Activated CD4-positive, CD25-positive, alpha-beta regulatory T cell (primary cell): ENCODE results near the gene OSBPL1A.

Experiments
- DNase-seq, 4 experiments: peaks; one replicate each; lab custom pipeline; 2025; lab: John Stamatoyannopoulos, UW

Gene OSBPL1A

DNA sequence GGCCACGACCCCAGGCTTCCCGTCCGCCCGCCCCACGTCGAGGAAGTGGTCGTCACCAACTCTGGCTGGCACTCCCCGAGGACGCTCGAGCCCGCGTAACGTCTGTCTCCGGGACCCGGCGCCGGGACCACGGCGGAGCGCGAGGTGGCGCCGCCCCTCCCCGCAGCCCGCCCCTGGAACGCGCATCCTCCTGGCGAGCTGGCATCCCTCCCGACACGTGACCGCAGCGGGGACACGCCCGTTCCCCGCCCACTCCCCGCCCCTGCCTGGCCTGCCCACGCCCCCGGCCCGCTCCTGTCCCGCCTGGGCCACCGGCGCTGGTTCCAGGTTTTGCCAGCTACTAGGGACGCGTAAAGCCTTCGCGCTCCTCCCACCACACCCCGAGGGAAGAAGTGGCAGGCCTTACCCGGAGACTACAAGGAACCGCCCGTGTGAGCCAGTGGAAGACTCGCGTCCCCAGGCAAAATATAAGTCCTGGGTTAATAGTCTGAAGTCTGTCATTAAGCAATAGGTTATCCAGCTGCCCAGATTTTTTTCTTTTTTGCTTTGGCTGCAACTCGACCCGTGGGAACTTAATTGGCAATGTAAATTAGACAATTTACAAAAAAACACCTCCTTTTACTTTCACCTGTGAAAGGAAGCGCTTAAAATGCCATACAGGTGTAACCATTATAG is at the start of gene OSBPL1A:
Gene OSBPL1A, minus strand, starts transcription at position 131 of the 675 bp plus-strand sequence. CDS start 20,291 bp downstream, outside the sequence.
- peak; percentile 17 to 39 (median 31) for DNase-seq

DNA sequence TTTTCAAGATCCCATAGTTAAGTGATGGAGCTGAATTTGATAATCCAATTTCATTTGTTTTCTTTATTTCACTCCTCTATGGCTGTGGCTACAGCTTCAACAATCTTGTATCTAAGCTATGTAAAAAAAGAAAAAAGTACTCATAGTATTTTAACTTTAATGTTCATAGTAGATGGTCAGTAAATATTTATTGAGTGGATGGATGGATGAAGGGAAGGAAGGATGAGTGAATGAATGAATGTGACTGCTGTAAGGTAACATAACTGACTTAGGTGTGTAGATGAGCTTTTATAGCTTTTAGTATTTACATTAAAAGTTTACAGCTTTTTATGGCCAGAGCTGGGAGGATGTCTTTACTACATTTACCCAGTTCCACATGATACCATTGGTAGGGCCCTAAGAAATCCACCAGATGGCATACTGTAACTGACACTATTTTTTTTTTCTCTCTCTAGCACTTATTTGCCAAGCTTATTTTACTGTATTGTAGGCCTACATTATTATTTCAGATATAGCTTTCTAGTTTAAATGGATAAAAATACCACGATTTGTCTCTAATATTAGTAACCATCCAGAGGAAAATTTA is 49.4 kb upstream of the OSBPL1A start:
- DNase-seq: no peak

DNA sequence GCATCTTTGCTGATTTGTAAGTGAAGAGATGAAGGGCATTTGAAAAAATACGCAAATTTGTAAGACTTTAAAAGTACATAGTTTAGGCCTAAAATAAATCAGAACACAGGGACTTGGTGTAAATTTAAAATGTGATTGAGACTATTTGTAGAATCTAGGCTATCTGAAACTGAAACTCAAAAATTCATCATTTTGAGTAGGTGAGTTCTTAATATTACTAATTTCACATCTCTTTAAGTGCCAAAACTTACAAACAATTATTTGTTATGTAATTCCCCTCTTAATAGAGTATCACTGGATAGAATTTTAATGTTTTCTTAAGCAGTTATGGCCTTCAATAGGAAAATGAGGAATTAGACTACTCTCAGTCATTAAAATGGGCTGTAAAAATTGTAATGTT is 48.8 kb upstream of the OSBPL1A start:
- no peak for DNase-seq

DNA sequence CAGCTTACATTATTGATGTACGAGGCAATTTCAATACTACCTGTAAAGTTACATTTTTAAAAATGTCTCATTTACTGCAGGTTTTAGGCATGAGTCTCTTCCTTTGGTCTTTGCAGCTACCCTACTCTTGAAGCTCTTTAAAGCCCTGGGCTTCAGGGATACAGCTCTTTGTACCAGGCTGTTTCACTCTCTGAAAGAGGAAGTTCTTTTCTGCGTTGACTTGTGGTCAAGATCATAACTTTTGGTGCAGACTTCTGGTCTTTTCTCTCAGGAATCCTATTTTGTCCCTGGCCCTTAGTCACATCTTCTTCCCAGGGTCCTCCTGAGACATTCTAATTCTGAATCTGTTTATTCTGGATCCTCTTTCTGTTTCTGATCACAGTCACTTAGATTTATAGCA is 46.2 kb upstream of the OSBPL1A start:
- DNase-seq: no peak

DNA sequence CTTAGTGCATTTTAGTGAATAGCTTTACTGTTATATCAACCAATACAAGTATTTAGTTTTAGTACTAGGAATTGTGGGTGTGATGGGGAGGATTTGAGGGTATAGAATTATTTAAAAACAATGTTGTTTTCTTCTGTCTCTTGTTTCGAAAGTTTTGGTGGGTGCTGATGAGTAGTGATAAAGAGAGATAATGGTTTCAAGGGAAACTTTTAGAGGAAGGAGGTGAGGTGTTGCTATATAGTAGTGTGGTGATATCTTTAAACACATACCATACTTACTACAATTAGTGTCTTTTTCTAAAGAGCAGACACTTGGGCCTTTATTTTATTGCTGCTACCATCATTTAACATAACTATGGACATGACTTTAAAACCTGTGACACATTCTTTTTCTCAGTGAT is 39.3 kb upstream of the OSBPL1A start:
- no peak for DNase-seq

DNA sequence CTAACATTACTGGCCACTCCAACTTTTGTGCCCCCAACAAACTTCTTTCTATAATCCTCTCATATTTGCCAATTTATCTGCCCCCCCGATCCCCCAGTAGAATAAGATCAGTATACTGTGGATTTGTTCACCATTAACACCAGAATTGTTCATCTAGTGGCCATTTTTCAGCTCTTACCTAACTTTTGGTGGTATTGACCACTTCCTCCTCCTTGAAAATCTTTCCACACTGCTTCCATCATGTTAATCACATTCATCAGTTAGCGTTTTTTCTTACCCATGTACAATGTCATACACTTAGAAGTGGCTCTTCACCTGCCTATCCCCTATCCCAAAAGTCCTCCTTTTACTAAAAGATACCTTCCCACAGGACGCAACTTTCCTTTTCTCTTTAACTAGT is 35.0 kb upstream of the OSBPL1A start:
- DNase-seq: no peak

DNA sequence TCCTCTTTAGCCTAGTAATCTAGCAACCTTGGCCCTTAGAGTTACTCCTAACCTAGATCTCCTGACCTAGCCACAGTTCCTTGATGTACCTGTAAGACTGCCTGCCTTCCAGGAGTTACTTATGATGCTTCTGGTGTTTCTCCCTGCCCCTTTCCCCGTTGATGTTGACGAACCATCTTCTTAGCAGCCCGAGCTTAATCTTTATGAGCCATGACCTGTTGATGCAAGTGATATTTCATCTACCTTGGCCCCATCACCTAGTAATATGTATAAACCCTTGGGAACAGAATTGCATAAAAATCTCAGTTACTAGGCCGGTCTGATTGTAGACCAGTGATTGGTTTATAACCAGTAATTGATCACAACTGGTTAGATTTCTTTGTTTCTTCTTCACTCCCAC is 31.6 kb upstream of the OSBPL1A start:
- DNase-seq: no peak

DNA sequence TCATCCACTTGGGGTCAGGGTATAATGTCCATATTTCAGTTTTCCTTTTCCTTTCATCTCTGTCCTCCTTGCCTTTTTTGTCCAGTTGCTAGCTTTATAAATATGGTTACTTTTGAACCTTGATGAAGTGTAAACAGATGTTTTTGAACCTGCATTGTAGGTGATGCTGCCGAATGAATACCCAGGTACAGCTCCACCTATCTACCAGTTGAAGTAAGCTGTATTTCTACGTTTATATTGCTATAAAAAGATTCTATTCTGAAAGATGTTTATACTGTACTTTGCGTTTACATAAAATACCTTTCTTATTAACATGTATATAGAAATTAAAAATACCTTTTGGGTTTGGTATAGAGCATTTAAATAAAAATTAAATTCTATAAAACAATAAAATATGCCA is 31.1 kb upstream of the OSBPL1A start:
- no peak for DNase-seq

DNA sequence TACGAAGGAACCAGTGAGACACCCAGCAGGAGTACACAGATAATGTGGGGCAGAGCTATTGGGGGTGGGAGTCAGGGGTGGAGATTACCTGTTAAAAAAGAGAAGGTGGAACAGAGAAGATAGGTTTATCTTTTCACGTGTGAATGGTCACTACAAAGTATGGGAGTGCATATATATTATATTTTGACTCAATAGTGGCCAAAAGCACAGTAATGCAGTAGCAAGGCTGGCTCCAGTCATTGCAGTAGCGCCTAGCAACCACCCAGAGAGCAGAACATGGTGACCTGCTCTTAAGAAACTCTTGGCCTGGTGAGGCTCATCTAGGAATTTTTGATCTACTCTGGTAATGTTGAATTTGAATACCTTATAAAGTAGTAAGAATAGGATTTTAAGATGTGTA is 29.9 kb upstream of the OSBPL1A start:
- no peak for DNase-seq

DNA sequence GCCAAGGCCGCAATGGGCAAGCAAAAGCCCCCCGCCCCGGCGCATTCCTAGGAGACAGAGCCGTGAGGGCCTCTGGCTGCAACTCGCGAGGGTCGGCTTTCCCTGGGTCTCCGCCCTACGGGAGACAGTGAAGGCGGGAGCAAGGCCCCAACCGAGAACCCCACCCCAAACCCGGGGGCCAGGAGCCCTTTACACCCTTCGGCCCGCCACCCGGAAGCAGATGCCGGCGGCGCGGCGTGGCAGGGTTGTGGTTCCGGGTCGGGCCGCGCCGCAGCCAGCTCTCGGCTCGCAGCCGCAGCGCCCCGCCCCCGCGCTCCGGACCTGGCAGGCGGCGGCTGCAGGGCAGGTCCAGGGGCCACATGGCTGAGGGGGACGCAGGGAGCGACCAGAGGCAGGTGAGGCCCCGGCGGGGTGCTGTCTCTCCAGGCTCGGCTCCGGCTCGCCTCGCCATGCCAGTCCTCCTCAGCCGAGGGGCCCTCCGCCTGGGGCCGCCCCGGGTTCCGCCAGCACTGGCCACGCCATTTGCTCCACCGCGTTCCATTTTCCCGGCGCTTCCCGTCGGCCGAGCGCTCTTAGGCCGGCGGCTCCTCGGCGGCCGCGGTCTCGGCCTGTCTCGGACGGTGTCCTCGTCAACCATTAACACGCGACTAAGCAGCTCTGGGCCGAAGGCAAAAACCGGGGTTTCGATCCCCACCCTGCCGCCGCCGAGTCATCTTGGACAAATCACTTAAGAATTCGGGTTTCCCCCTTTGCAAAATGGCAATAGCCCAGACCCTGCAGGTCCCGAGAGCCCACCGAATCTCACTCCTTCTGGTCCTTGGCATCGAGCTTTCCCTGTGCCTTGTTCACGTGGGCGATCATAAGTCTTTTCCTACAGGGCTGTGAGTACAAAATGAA is 29.0 kb upstream of the OSBPL1A start, which contains the start of gene IMPACT:
Gene IMPACT, plus strand, starts transcription at position 273 of the 897 bp plus-strand sequence. Its CDS starts 87 bp downstream, at position 360.
- peak; percentile 48 to 68 (median 58) for DNase-seq

DNA sequence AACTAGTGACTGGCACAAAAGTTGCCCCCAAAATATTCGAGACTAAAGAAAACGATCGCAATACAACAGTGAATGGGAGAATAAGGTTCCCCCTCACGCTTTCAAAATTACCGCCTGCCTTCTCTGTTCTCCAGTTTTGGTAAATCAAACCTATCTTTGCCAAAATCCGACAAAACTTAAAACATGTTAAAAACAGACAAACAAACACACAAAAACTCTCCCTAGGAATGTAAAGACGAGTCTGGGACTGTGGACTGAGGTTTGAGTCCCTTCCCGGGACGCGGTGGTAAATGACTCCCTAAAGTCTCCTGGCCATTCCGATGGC is 28.4 kb upstream of the OSBPL1A start:
- no peak for DNase-seq

DNA sequence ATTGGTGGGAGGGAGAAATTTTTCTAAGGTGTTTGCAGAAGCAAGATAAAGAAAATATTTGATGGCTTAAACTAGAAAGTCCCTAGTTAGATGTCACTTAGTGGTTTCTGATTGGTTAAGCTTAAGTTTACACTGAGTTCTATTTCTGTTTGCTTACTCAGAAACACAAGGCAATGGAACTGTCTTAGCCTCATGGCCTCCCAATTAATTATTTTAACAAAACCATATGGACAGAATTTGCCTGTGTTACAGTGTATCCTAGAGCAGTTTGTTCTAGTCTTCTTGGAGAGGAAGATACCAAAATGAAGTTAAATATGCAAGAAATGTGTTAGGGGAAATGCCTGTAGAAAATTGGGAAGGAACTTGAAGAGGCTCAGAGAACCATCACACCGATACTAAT is 24.2 kb upstream of the OSBPL1A start:
- no peak for DNase-seq

DNA sequence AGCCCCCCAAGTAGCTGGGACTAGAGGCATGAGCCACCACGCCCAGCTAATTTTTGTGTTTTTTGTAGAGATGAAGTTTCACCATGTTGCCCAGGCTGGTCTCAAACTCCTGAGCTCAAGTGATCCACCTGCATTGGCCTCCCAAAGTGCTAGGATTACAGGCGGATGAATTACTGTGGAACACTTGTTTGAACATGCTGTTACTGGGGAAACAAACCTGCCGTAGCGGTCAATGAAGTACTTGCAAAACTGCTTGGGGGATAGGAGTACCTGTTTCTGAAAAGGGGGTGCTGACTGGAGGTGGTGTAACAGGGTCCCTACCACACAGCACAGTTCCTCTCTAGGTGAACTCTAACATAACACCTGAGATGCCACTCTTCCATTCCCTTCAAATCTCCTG is 22.9 kb upstream of the OSBPL1A start:
- no peak for DNase-seq

DNA sequence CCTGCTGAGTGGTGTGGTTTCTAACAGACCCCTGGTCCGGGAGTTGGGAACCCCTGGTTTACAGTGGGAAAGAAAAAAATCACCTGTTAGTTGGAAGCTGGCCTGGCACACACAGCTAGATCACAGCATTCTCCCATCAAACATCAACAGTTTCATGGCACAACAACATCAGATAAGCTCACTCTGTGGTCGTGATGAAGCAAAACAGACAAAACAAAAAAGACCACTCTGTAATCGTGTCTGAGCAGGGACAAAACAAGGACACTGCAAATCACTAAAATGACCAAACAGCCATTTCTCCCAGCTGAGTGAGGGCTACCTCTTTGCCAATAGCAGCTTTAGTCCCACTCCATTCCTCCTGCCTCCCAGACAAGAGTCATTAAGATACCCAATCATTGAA is 19.9 kb upstream of the OSBPL1A start:
- DNase-seq: no peak

DNA sequence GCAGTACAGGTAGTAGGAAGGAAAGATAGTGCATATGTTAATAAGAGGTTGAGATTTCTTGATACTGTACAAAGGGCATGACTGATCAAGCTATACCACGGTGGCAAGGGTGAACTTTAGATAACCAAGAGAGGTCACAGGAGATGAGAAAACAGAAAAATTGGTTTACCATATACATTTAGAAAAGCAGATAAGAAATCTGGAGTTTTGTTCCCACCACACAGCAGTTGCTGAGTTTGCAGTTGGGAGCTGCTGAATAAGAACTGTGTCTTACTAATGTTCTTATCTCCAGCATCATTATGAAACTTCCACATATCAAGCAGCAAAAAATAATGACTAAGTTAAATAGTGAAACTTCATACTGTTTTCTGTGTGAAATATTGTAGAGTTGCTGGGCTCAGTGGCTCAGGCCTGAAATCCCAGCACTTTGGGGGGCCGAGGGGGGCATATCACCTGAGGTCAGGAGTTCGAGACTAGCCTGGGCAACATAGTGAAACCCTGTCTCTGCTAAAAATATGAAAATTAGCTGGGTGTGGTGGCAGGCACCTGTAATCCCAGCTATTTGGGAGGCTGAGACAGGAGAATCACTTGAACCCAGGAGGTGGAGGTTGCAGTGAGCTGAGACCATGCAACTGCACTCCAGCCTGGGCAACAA is 16.9 kb upstream of the OSBPL1A start:
- DNase-seq: no peak

DNA sequence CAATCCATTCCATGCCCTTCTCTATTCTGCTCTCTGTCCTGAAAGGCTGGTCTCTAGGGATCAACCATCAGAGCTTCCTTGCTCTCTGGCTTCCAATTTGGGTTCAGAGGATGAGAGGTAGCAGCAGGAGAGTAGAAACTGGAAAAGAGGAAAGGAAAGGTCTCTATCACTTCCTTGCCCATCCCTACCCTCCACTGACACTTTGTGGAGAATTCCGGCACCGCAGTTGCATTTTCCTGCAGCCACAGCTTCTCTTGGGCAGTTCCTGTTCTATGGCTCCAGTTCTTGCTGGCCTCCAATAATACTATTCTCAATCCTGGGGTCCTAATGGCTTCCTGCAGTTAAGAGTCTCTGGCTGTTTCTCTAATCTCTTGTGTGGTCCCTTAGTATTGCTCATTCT is 15.5 kb upstream of the OSBPL1A start:
- DNase-seq: no peak

DNA sequence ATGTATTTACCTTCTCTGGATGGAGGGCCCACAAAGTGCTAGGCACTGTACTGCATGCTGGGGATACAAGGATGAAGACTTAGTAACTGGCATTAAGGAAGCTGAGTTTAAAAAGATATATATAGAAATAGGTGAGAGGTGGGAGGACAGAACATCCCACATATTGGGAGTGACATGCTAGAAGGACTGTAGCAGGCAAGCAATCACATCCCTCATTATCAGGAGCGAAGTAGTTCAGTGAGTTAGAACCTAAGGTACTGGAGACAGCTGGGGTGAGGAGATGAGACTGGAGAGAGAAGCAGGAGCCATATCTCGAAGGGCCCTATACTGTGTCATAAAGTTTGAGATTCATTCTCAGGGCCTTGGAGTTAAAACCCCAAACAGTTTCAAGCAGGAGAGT is 10.9 kb upstream of the OSBPL1A start:
- DNase-seq: no peak

DNA sequence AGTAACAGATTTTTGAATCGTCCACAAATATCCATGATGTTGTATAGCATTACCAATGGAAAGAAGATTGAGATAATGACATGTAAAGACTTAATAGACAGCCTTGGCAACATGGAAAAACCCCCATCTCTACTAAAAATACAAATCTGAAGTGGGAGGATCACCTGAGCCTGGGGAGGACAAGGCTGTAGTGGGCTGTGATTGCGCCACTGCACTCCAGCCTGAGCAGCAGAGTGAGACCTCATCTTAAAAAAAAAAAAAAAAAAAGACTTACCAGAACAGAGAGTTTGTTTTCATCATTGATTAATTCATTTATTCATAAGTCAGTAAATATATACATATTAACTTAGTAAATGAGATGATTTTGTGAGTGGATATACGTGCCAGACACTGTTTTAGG is 7.0 kb upstream of the OSBPL1A start:
- no peak for DNase-seq

DNA sequence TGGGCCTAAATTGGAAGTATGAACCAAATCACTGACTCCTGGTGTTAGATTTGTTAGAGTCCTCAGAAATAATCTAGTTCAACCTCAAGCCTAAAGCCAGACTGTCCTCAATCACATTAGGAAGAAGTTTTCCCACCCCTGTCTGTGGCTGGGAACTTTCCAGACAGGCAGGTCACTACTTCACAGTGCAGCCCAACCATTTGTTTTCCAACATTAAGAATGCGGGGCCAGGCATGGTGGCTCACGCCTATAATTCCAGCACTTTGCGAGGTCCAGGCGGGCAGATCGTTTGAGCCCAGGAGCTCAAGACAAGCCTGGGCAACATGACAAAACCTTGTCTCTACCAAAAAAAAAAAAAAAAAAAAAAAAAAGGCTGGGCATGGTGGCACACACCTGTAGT is 5.5 kb upstream of the OSBPL1A start:
- DNase-seq: no peak

DNA sequence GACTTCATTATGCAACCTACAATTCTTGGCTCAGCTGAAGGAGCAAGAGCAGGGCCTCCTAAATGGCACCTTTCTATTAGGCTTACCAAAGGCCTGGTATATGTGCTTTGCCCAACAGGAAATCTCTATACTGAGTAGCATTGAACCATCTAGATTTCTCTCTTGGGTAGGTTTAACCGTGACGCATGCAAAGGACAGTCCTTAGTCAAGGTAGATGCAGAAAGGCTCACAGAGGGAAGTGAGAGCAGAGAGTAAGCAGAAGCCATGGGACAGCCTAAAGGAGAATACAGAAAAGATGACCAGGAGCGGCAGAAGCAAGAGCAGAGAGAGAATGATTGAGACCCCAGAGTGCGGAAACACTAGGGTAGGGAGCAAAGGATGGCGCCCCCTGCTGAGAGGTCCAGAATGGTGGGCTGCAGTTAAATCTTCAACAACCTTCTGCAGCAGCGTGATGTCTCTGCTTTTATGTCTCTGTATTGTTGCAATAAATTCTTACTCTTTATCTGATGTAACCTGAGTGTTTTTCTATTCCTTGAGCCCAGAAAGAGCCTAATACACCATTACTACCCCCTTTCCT is 4.7 kb upstream of the OSBPL1A start:
- DNase-seq: no peak

DNA sequence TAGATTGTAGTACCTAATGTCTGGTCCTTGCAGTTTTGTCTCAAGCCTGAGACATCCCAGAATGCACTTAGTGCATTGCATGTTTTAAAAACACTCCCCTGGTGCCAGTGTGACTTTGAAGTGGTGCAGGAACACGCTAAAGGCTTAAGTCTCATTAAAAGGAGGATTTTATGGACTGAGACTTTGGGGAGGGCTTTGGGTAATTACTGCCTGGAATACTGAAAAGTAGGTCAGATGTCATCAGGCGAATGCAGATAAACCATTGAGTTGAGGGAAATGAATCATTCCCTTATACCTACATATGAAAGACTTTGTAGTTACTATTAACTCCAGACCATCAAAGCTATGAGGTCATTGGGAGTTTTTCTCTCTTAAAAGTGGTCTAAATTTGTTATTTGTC is 3.0 kb upstream of the OSBPL1A start:
- no peak for DNase-seq

DNA sequence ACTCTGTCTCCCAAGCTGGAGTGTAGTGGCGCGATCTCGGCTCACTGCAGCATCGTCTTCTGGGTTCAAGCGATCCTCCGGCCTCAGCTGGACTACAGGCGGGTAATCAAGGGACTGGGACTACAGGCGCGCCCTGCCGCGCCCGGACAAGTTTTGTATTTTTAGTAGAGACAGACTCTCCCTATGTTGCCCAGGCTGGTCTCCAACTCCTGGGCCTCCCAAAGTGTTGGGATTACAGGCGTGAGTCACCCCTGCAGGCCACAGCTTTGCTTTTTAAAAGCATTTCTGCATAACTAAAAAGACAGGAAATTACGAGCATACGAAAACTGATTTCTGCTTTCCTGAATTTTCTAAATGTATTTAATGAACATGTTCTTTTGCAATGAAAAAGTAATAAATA is 916 bp upstream of the OSBPL1A start:
- DNase-seq: no peak
